ENCODE measurements around the gene MSI2.

MSI2 gene

GRCh38 chr17:57561072-57561861 is 304.9 kb downstream of the MSI2 start:
- Histone ChIP-seq H3K9ac (ENCODE audit: low read length) (no peak overlapping the region), H3K4me3 (ENCODE audit: low read length) (no peak overlapping the region), H3K27me3 (ENCODE audit: control insufficient read depth, insufficient read depth, low read length) (no peaks in the 10 kb centered on the region), H3K27ac (ENCODE audit: low read depth, low read length) (no peak overlapping the region), H3K36me3 (ENCODE audit: control insufficient read depth, insufficient read depth, low read length) (no peaks in the 10 kb centered on the region), H3K4me1 (ENCODE audit: control insufficient read depth, insufficient read depth, low read length) (peaks cover 3% of the 10 kb centered on the region)

DNA sequence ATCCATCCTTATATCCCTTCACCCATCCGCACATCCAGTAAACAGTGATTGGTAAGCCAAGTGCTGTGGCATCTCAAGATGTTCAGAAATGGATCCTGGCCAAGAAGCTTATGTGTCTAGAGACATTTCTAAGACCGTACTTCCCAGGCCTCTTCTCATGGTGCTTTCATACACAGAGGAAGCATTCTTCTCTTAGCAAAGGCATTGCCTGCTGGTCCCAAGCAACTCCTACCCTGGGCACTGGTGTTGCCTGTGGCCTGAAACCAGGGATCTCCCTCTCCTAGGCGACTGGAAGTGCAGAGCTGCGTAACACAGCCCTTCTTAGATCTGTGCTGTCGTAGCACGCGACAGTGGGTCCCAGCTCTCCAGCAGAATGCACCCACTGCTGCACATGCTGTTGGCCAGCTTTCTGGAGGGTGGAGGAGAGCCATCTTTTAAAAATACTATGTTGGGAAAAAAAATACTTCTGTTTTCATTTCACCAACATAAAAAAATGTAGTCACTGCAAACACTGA is 305.9 kb downstream of the MSI2 start:
- H3K9ac ChIP-seq (ENCODE audit: low read length), result no peak overlapping the region
- H3K27ac ChIP-seq (ENCODE audit: low read depth, low read length), result no peak overlapping the region
- no peaks in the 10 kb centered on the region for H3K36me3 ChIP-seq (ENCODE audit: control insufficient read depth, insufficient read depth, low read length)
- H3K4me1 ChIP-seq (ENCODE audit: control insufficient read depth, insufficient read depth, low read length), result peaks cover 3% of the 10 kb centered on the region
- H3K27me3 ChIP-seq (ENCODE audit: control insufficient read depth, insufficient read depth, low read length), result no peaks in the 10 kb centered on the region
- no peak overlapping the region for H3K4me3 ChIP-seq (ENCODE audit: low read length)

DNA sequence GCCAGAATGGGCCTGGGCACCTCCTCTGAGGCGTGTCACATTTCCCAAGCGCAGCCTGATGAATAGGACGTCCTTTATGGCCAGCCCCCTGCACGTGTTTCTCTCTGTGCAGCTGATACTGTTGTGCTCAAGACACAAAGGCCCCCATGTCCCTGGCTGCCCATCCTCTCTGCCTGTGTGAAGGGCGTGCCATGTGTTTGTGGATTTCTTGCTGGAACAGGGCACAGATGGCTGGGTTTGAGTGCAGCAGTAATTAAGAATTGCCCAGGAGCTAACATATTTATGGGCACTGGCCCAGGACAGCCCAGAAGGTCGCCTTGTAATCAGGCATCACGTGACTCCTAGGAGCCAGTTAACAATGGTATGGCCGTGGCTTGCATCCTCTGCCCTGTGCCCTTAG is 307.6 kb downstream of the MSI2 start:
- Histone ChIP-seq H3K36me3 (ENCODE audit: control insufficient read depth, insufficient read depth, low read length) (no peaks in the 10 kb centered on the region), H3K9ac (ENCODE audit: low read length) (no peak overlapping the region), H3K4me3 (ENCODE audit: low read length) (no peak overlapping the region), H3K27ac (ENCODE audit: low read depth, low read length) (no peak overlapping the region), H3K27me3 (ENCODE audit: control insufficient read depth, insufficient read depth, low read length) (no peaks in the 10 kb centered on the region), H3K4me1 (ENCODE audit: control insufficient read depth, insufficient read depth, low read length) (no peaks in the 10 kb centered on the region)

GRCh38 chr17:57565176-57565575 is 308.9 kb downstream of the MSI2 start:
- H3K27me3 ChIP-seq (ENCODE audit: control insufficient read depth, insufficient read depth, low read length), result no peaks in the 10 kb centered on the region
- no peaks in the 10 kb centered on the region for H3K36me3 ChIP-seq (ENCODE audit: control insufficient read depth, insufficient read depth, low read length)
- H3K9ac ChIP-seq (ENCODE audit: low read length), result no peak overlapping the region
- no peaks in the 10 kb centered on the region for H3K4me1 ChIP-seq (ENCODE audit: control insufficient read depth, insufficient read depth, low read length)
- H3K4me3 ChIP-seq (ENCODE audit: low read length), result no peak overlapping the region
- no peak overlapping the region for H3K27ac ChIP-seq (ENCODE audit: low read depth, low read length)

- no peak overlapping the region for H3K4me3 ChIP-seq (ENCODE audit: low read length)
- no peaks in the 10 kb centered on the region for H3K27me3 ChIP-seq (ENCODE audit: control insufficient read depth, insufficient read depth, low read length)
- no peaks in the 10 kb centered on the region for H3K36me3 ChIP-seq (ENCODE audit: control insufficient read depth, insufficient read depth, low read length)
- H3K9ac ChIP-seq (ENCODE audit: low read length), result no peak overlapping the region
- peaks cover 3% of the 10 kb centered on the region for H3K4me1 ChIP-seq (ENCODE audit: control insufficient read depth, insufficient read depth, low read length)
- no peak overlapping the region for H3K27ac ChIP-seq (ENCODE audit: low read depth, low read length)
Observed at GRCh38 chr17:57566721-57567120, 310.4 kb downstream of the MSI2 start.

- Histone ChIP-seq H3K9ac (ENCODE audit: low read length) (no peak overlapping the region), H3K27me3 (ENCODE audit: control insufficient read depth, insufficient read depth, low read length) (no peaks in the 10 kb centered on the region), H3K36me3 (ENCODE audit: control insufficient read depth, insufficient read depth, low read length) (no peaks in the 10 kb centered on the region), H3K4me1 (ENCODE audit: control insufficient read depth, insufficient read depth, low read length) (peaks cover 3% of the 10 kb centered on the region), H3K27ac (ENCODE audit: low read depth, low read length) (no peak overlapping the region), H3K4me3 (ENCODE audit: low read length) (no peak overlapping the region)
Observed at GRCh38 chr17:57567251-57567650, 310.9 kb downstream of the MSI2 start.

DNA sequence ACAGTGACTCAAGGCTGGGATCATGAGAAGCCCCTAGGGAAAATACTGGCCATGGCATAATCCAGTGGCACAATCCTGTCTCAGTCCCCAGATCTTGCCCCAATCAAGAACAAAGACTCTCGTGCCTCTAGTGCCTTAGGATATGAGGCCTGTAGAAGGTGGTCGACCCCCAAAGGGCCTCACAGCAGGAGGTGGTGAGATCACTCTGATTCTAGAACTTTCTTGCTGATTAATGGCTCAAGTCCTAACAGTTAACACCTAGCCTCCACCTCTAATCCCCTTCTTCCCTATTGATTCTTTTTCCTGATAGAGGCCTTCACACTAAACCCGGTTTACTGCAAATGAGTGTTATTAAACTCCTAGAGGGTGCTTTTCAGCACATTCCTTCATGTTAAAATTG is 312.0 kb downstream of the MSI2 start:
- no peak overlapping the region for H3K4me3 ChIP-seq (ENCODE audit: low read length)
- H3K9ac ChIP-seq (ENCODE audit: low read length), result no peak overlapping the region
- no peak overlapping the region for H3K27ac ChIP-seq (ENCODE audit: low read depth, low read length)
- H3K27me3 ChIP-seq (ENCODE audit: control insufficient read depth, insufficient read depth, low read length), result no peaks in the 10 kb centered on the region
- H3K4me1 ChIP-seq (ENCODE audit: control insufficient read depth, insufficient read depth, low read length), result peaks cover 3% of the 10 kb centered on the region
- H3K36me3 ChIP-seq (ENCODE audit: control insufficient read depth, insufficient read depth, low read length), result no peaks in the 10 kb centered on the region

DNA sequence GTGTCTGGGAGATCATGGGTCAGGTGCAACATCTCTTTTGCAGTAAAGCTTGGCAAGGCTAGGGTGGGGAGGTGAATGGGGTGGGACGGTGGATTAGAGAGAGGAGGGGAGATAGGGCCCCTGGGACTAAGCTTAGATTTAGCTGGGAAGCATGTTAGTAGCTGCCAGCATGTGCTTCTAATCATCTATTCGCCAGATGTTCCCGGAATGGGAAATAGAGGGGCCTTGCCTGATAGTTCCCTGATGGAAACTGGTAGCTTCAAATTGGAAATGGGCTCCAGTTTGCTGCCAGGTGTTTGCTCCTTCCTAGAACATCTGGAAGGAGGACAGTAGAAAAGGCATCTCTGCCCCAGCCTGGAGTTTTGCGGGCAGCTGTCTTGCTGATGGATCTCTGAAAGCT is 312.7 kb downstream of the MSI2 start:
- peaks cover 7% of the 10 kb centered on the region for H3K4me1 ChIP-seq (ENCODE audit: control insufficient read depth, insufficient read depth, low read length)
- H3K27me3 ChIP-seq (ENCODE audit: control insufficient read depth, insufficient read depth, low read length), result no peaks in the 10 kb centered on the region
- no peak overlapping the region for H3K9ac ChIP-seq (ENCODE audit: low read length)
- H3K36me3 ChIP-seq (ENCODE audit: control insufficient read depth, insufficient read depth, low read length), result no peaks in the 10 kb centered on the region
- H3K27ac ChIP-seq (ENCODE audit: low read depth, low read length), result no peak overlapping the region
- H3K4me3 ChIP-seq (ENCODE audit: low read length), result no peak overlapping the region

DNA sequence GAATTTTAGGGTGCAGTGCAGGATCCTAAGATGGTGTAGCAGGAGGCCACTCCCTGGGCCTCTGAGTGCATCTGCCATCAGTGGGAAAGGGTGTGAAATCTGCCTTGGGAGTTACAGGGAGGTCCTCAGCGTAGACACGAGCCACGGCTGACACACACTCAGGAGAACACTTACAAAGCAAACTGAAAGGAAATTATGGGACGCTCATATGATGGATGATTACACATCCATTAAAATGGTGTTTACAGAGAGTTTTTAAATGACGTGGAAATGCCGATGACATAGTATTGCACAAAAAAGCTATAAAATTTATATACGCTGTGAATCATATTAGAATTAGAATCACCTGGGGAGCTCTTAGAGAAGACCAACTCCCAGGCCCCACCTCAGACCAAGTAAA is 313.5 kb downstream of the MSI2 start:
- Histone ChIP-seq H3K4me3 (ENCODE audit: low read length) (no peak overlapping the region), H3K9ac (ENCODE audit: low read length) (no peak overlapping the region), H3K4me1 (ENCODE audit: control insufficient read depth, insufficient read depth, low read length) (peaks cover 8% of the 10 kb centered on the region), H3K27ac (ENCODE audit: low read depth, low read length) (no peak overlapping the region), H3K27me3 (ENCODE audit: control insufficient read depth, insufficient read depth, low read length) (no peaks in the 10 kb centered on the region), H3K36me3 (ENCODE audit: control insufficient read depth, insufficient read depth, low read length) (no peaks in the 10 kb centered on the region)

- Histone ChIP-seq H3K36me3 (ENCODE audit: control insufficient read depth, insufficient read depth, low read length) (no peaks in the 10 kb centered on the region), H3K4me3 (ENCODE audit: low read length) (no peak overlapping the region), H3K9ac (ENCODE audit: low read length) (no peak overlapping the region), H3K4me1 (ENCODE audit: control insufficient read depth, insufficient read depth, low read length) (peaks cover 8% of the 10 kb centered on the region), H3K27ac (ENCODE audit: low read depth, low read length) (no peak overlapping the region), H3K27me3 (ENCODE audit: control insufficient read depth, insufficient read depth, low read length) (no peaks in the 10 kb centered on the region)
Observed at GRCh38 chr17:57570724-57571344, 314.5 kb downstream of the MSI2 start.

- Histone ChIP-seq H3K27ac (ENCODE audit: low read depth, low read length) (no peak overlapping the region), H3K36me3 (ENCODE audit: control insufficient read depth, insufficient read depth, low read length) (no peaks in the 10 kb centered on the region)
Observed at GRCh38 chr17:57572062-57572461, 315.7 kb downstream of the MSI2 start.

GRCh38 chr17:57572600-57572999 is 316.3 kb downstream of the MSI2 start:
- Histone ChIP-seq H3K4me3 (ENCODE audit: low read length) (no peak overlapping the region), H3K4me1 (ENCODE audit: control insufficient read depth, insufficient read depth, low read length) (peaks cover 8% of the 10 kb centered on the region), H3K27ac (ENCODE audit: low read depth, low read length) (no peak overlapping the region), H3K27me3 (ENCODE audit: control insufficient read depth, insufficient read depth, low read length) (no peaks in the 10 kb centered on the region), H3K9ac (ENCODE audit: low read length) (no peak overlapping the region), H3K36me3 (ENCODE audit: control insufficient read depth, insufficient read depth, low read length) (no peaks in the 10 kb centered on the region)

More at GRCh38 chr17:57572062-57572461, 315.7 kb downstream of the MSI2 start:
- H3K9ac ChIP-seq (ENCODE audit: low read length), result no peak overlapping the region
- H3K4me1 ChIP-seq (ENCODE audit: control insufficient read depth, insufficient read depth, low read length), result peaks cover 8% of the 10 kb centered on the region
- H3K4me3 ChIP-seq (ENCODE audit: low read length), result no peak overlapping the region
- no peaks in the 10 kb centered on the region for H3K27me3 ChIP-seq (ENCODE audit: control insufficient read depth, insufficient read depth, low read length)
